ENCODE data around the gene CD164L2. TPM values are rescaled to one million over a fixed set of nuclear protein-coding genes. Genes with fewer than 3 reads are reported as not detected.

Gene CD164L2
- total RNA-seq, 1 experiment from 2014 or later: not detected

DNA sequence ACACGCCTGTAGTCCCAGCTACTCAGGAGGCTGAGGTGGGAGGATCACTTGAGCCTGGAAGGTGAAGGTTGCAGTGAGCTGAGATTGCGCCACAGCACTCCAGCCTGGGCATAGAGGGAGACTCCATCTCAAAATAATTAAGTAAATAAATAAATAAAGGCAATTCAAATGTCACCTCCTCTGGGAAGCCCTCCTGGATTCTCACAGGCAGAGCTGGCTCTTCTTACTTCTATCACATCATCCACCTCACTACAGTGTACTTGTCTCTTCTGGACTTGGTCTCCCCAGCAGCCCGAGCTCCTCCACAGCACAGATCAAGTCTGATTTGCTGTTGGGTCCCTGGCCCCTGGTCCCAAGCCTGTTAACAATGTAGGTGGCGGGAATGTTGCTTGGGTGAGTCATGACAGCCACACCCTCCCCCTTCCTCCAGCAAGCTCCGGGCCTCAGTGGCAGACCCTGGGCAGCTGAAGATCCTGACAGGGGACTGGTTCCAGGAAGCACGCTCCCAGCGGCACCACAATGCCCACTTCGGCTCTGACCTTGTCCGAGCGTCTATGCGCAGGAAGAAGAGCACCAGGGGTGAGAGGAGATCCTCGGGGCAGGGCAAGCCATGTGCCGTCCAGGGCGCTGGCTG lies 36.0 kb downstream of the CD164L2 start:
- no peaks in the 10 kb centered on the region for H3K9me3 ChIP-seq
- peak overlapping the region; percentile 37 for H3K27ac Mint-ChIP-seq (ENCODE audit: unreplicated experiment)
- no peaks in the 10 kb centered on the region for H3K27me3 Mint-ChIP-seq (ENCODE audit: insufficient read depth, unreplicated experiment)
- H3K27me3 ChIP-seq (replicated peaks; ENCODE audit: control insufficient read depth, insufficient read depth, low read length): no peaks in the 10 kb centered on the region
- no peak for DNase-seq
- ChIA-PET CTCF (no interaction called here), POLR2A (no interaction called here)
- peak overlapping the region; percentile 59 for H3K4me3 Mint-ChIP-seq (ENCODE audit: unreplicated experiment)
- no peak overlapping the region for H3K4me3 ChIP-seq (ENCODE audit: low read depth, low read length)
- peaks cover 23% of the 10 kb centered on the region for H3K4me1 Mint-ChIP-seq (ENCODE audit: low read depth, unreplicated experiment)
- TF ChIP-seq, protein P1, sequence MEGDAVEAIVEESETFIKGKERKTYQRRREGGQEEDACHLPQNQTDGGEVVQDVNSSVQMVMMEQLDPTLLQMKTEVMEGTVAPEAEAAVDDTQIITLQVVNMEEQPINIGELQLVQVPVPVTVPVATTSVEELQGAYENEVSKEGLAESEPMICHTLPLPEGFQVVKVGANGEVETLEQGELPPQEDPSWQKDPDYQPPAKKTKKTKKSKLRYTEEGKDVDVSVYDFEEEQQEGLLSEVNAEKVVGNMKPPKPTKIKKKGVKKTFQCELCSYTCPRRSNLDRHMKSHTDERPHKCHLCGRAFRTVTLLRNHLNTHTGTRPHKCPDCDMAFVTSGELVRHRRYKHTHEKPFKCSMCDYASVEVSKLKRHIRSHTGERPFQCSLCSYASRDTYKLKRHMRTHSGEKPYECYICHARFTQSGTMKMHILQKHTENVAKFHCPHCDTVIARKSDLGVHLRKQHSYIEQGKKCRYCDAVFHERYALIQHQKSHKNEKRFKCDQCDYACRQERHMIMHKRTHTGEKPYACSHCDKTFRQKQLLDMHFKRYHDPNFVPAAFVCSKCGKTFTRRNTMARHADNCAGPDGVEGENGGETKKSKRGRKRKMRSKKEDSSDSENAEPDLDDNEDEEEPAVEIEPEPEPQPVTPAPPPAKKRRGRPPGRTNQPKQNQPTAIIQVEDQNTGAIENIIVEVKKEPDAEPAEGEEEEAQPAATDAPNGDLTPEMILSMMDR (IDR thresholded peaks at IDR 0.05; ENCODE audit: insufficient read depth in 1 of 2, low read depth in 1 of 2, low read length in 1 of 2, severe bottlenecking in 1 of 2, unreplicated experiment in 1 of 2): no peak
- H3K36me3 ChIP-seq (ENCODE audit: control insufficient read depth, insufficient read depth, low read length): no peaks in the 10 kb centered on the region
- peaks cover 48% of the 10 kb centered on the region for H3K36me3 Mint-ChIP-seq (ENCODE audit: insufficient read depth, unreplicated experiment)
- no peaks in the 10 kb centered on the region for H3K9me3 Mint-ChIP-seq (ENCODE audit: unreplicated experiment)
- peaks cover 22% of the 10 kb centered on the region for H3K4me1 ChIP-seq
- intact Hi-C loops (cut with micrococcal nuclease; ENCODE audit: unreplicated experiment): no loop called here
- no TSS peak for BruUV-seq (replicated peaks)

DNA sequence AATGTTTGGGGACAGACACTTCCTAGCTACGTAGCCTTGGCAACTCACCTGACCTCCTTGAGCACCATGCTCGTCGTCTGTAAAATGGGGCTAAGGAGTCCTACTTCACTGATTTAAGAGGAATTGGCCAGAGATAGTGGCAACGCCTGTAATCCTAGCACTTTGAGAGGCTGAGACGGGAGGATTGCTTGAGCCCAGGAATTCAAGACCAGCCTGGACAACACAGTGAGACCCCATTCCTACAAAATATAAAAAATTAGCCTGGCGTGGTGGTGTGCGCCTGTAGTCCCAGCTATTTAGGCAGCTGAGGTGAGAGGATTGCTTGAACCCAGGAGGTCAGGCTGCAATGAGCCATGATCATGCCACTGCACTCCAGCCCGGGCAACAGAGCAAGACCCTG lies 36.8 kb downstream of the CD164L2 start:
- Histone ChIP-seq H3K27me3 (replicated peaks; ENCODE audit: control insufficient read depth, insufficient read depth, low read length) (no peaks in the 10 kb centered on the region), H3K4me1 (peaks cover 23% of the 10 kb centered on the region), H3K9me3 (no peaks in the 10 kb centered on the region), H3K4me3 (ENCODE audit: low read depth, low read length) (no peak overlapping the region), H3K36me3 (ENCODE audit: control insufficient read depth, insufficient read depth, low read length) (no peaks in the 10 kb centered on the region)
- Mint-ChIP-seq H3K27ac (ENCODE audit: unreplicated experiment) (no peak overlapping the region), H3K4me3 (ENCODE audit: unreplicated experiment) (no peak overlapping the region), H3K27me3 (ENCODE audit: insufficient read depth, unreplicated experiment) (no peaks in the 10 kb centered on the region), H3K9me3 (ENCODE audit: unreplicated experiment) (no peaks in the 10 kb centered on the region), H3K4me1 (ENCODE audit: low read depth, unreplicated experiment) (peaks cover 23% of the 10 kb centered on the region), H3K36me3 (ENCODE audit: insufficient read depth, unreplicated experiment) (peaks cover 48% of the 10 kb centered on the region)
- DNase-seq: no peak
- intact Hi-C loops (cut with micrococcal nuclease; ENCODE audit: unreplicated experiment): no loop called here
- ChIA-PET POLR2A (no interaction called here), CTCF (no interaction called here)
- BruUV-seq (replicated peaks): no TSS peak
- TF ChIP-seq, protein P1 (IDR thresholded peaks at IDR 0.05; ENCODE audit: insufficient read depth in 1 of 2, low read depth in 1 of 2, low read length in 1 of 2, severe bottlenecking in 1 of 2, unreplicated experiment in 1 of 2): no peak

DNA sequence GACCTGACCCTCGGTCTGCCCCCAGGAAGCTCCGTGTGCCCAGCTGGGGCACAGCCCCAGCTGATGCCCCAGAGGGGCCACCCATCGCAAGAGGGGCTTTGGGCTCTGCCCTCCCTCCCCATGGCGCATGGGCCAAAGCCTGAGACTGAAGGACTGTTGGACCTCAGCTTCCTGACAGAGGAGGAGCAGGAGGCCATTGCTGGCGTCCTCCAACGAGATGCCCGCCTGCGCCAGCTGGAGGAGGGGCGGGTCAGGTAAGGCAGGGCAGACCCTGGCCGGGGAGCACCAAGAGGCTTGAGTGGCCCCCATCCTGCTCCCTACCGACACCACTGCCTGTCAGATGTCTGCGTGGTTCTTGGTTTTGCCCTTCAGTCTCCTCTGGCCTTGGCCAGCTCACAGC lies 37.9 kb downstream of the CD164L2 start:
- ChIA-PET POLR2A (no interaction called here), CTCF (interaction anchor here (1.2 kb wide), 1 partner anchor 13 kb away, joined by 4 read pairs; no protein-coding TSS in a partner anchor)
- Mint-ChIP-seq H3K9me3 (ENCODE audit: unreplicated experiment) (no peaks in the 10 kb centered on the region), H3K27ac (ENCODE audit: unreplicated experiment) (no peak overlapping the region), H3K4me3 (ENCODE audit: unreplicated experiment) (no peak overlapping the region), H3K27me3 (ENCODE audit: insufficient read depth, unreplicated experiment) (no peaks in the 10 kb centered on the region), H3K4me1 (ENCODE audit: low read depth, unreplicated experiment) (peaks cover 23% of the 10 kb centered on the region), H3K36me3 (ENCODE audit: insufficient read depth, unreplicated experiment) (peaks cover 40% of the 10 kb centered on the region)
- Histone ChIP-seq H3K4me3 (ENCODE audit: low read depth, low read length) (no peak overlapping the region), H3K27me3 (replicated peaks; ENCODE audit: control insufficient read depth, insufficient read depth, low read length) (no peaks in the 10 kb centered on the region), H3K36me3 (ENCODE audit: control insufficient read depth, insufficient read depth, low read length) (no peaks in the 10 kb centered on the region), H3K4me1 (peaks cover 30% of the 10 kb centered on the region), H3K9me3 (no peaks in the 10 kb centered on the region)
- intact Hi-C loops (cut with micrococcal nuclease; ENCODE audit: unreplicated experiment): no loop called here
- DNase-seq: no peak
- TF ChIP-seq, protein P1 (IDR thresholded peaks at IDR 0.05; ENCODE audit: insufficient read depth in 1 of 2, low read depth in 1 of 2, low read length in 1 of 2, severe bottlenecking in 1 of 2, unreplicated experiment in 1 of 2): no peak
- BruUV-seq (replicated peaks): no TSS peak
